WTC11 (cell line): ENCODE data around the gene B3GLCT.

Source experiments
- CREB1 ChIP-seq: sonication (generic); formaldehyde crosslinking; IDR thresholded peaks from 2 replicates; pipeline ENCODE4 v1.8.0; 2023; ENCODE audit warnings: mild to moderate bottlenecking, missing genetic modification reagents
- FOXK1 ChIP-seq: sonication (generic); formaldehyde crosslinking; IDR thresholded peaks from 2 replicates; pipeline ENCODE4 v1.8.0; 2022; ENCODE audit warnings: mild to moderate bottlenecking, moderate library complexity, missing genetic modification reagents
- JUN ChIP-seq: sonication (generic); formaldehyde crosslinking; IDR thresholded peaks from 2 replicates; pipeline ENCODE4 v1.8.0; 2023; ENCODE audit warnings: mild to moderate bottlenecking, missing genetic modification reagents
- MXD4 ChIP-seq: fragments of 250-450 bp; sonication (Bioruptor Pico); IDR thresholded peaks from 2 replicates; pipeline ENCODE4 v1.8.0; 2021; ENCODE audit warnings: mild to moderate bottlenecking, moderate library complexity, borderline replicate concordance
- NFE2L1 ChIP-seq: sonication (generic); formaldehyde crosslinking; IDR thresholded peaks from 2 replicates; pipeline ENCODE4 v1.8.1; 2023; ENCODE audit warnings: missing genetic modification reagents
- NR1H2 ChIP-seq: sonication (generic); formaldehyde crosslinking; IDR thresholded peaks from 2 replicates; pipeline ENCODE4 v1.9.0; 2021; ENCODE audit warnings: mild to moderate bottlenecking, moderate library complexity, missing genetic modification reagents
- RELA ChIP-seq: sonication (generic); formaldehyde crosslinking; IDR thresholded peaks from 2 replicates; pipeline ENCODE4 v1.8.1; 2022; ENCODE audit warnings: missing genetic modification reagents, mild to moderate bottlenecking, borderline replicate concordance
- TEAD4 ChIP-seq: sonication (generic); formaldehyde crosslinking; IDR thresholded peaks from 2 replicates; pipeline ENCODE4 v1.8.0; 2022; ENCODE audit warnings: mild to moderate bottlenecking, missing genetic modification reagents
- TF ChIP-seq, protein P1 (sequence below): fragments of 200-600 bp; IDR thresholded peaks from 2 replicates; pipeline ENCODE4 v1.8.0; 2022; ENCODE audit warnings: antibody characterized with exemption
- TF ChIP-seq, protein P2 (sequence below): sonication (generic); formaldehyde crosslinking; IDR thresholded peaks from 2 replicates; pipeline ENCODE4 v1.8.1; 2022; ENCODE audit warnings: low read depth, mild to moderate bottlenecking, moderate library complexity, missing genetic modification reagents, borderline replicate concordance
- TF ChIP-seq, protein P3 (sequence below): sonication (generic); formaldehyde crosslinking; IDR thresholded peaks from 2 replicates; pipeline ENCODE4 v1.8.0; 2023; ENCODE audit warnings: mild to moderate bottlenecking, missing genetic modification reagents
- TF ChIP-seq, protein P4 (sequence below): sonication (generic); formaldehyde crosslinking; IDR thresholded peaks from 2 replicates; pipeline ENCODE4 v1.8.1; 2022; ENCODE audit warnings: mild to moderate bottlenecking, missing genetic modification reagents, moderate library complexity, borderline replicate concordance
- TF ChIP-seq, protein P5 (sequence below): fragments of 250-450 bp; sonication (Bioruptor Pico); IDR thresholded peaks from 2 replicates; pipeline ENCODE4 v1.9.0; 2021; ENCODE audit warnings: mild to moderate bottlenecking

DNA sequence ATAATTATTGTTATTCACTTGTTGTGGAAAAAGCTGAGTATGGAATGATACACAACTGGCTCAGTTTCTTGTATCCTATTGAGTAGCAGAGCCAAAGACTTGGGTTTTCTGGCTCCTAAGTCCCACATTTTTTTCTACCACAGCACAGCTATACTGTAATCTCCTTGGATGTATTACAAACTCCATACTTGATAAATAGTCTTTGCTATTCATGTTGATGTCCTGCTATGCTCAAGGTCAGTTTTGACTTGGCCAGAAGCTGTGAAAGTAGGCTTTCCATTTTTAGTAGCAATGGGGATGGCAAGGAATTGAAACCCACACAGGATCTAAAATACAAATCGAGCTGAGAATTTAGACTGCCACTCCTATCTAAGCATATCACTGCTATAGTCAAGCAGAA, 79.1 kb downstream of the B3GLCT start:
- TF ChIP-seq JUN (CRISPR knock-in tag): no peak
- TF ChIP-seq, protein P1, sequence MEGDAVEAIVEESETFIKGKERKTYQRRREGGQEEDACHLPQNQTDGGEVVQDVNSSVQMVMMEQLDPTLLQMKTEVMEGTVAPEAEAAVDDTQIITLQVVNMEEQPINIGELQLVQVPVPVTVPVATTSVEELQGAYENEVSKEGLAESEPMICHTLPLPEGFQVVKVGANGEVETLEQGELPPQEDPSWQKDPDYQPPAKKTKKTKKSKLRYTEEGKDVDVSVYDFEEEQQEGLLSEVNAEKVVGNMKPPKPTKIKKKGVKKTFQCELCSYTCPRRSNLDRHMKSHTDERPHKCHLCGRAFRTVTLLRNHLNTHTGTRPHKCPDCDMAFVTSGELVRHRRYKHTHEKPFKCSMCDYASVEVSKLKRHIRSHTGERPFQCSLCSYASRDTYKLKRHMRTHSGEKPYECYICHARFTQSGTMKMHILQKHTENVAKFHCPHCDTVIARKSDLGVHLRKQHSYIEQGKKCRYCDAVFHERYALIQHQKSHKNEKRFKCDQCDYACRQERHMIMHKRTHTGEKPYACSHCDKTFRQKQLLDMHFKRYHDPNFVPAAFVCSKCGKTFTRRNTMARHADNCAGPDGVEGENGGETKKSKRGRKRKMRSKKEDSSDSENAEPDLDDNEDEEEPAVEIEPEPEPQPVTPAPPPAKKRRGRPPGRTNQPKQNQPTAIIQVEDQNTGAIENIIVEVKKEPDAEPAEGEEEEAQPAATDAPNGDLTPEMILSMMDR: no peak
- TF ChIP-seq TEAD4 (CRISPR knock-in tag): no peak
- TF ChIP-seq, protein P2, sequence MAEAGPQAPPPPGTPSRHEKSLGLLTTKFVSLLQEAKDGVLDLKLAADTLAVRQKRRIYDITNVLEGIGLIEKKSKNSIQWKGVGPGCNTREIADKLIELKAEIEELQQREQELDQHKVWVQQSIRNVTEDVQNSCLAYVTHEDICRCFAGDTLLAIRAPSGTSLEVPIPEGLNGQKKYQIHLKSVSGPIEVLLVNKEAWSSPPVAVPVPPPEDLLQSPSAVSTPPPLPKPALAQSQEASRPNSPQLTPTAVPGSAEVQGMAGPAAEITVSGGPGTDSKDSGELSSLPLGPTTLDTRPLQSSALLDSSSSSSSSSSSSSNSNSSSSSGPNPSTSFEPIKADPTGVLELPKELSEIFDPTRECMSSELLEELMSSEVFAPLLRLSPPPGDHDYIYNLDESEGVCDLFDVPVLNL: no peak
- TF ChIP-seq, protein P3, sequence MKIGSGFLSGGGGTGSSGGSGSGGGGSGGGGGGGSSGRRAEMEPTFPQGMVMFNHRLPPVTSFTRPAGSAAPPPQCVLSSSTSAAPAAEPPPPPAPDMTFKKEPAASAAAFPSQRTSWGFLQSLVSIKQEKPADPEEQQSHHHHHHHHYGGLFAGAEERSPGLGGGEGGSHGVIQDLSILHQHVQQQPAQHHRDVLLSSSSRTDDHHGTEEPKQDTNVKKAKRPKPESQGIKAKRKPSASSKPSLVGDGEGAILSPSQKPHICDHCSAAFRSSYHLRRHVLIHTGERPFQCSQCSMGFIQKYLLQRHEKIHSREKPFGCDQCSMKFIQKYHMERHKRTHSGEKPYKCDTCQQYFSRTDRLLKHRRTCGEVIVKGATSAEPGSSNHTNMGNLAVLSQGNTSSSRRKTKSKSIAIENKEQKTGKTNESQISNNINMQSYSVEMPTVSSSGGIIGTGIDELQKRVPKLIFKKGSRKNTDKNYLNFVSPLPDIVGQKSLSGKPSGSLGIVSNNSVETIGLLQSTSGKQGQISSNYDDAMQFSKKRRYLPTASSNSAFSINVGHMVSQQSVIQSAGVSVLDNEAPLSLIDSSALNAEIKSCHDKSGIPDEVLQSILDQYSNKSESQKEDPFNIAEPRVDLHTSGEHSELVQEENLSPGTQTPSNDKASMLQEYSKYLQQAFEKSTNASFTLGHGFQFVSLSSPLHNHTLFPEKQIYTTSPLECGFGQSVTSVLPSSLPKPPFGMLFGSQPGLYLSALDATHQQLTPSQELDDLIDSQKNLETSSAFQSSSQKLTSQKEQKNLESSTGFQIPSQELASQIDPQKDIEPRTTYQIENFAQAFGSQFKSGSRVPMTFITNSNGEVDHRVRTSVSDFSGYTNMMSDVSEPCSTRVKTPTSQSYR: no peak
- no peak for TF ChIP-seq NFE2L1 (CRISPR knock-in tag)
- TF ChIP-seq FOXK1 (CRISPR knock-in tag): no peak
- no peak for TF ChIP-seq NR1H2 (CRISPR knock-in tag)
- no peak for TF ChIP-seq RELA
- no peak for TF ChIP-seq MXD4
- TF ChIP-seq, protein P4, sequence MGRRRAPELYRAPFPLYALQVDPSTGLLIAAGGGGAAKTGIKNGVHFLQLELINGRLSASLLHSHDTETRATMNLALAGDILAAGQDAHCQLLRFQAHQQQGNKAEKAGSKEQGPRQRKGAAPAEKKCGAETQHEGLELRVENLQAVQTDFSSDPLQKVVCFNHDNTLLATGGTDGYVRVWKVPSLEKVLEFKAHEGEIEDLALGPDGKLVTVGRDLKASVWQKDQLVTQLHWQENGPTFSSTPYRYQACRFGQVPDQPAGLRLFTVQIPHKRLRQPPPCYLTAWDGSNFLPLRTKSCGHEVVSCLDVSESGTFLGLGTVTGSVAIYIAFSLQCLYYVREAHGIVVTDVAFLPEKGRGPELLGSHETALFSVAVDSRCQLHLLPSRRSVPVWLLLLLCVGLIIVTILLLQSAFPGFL (CRISPR knock-in tag): no peak
- TF ChIP-seq, protein P5, sequence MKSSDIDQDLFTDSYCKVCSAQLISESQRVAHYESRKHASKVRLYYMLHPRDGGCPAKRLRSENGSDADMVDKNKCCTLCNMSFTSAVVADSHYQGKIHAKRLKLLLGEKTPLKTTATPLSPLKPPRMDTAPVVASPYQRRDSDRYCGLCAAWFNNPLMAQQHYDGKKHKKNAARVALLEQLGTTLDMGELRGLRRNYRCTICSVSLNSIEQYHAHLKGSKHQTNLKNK (CRISPR knock-in tag): no peak
- no peak for TF ChIP-seq CREB1
